HUES48 (cell line): ENCODE data around the gene RGMA.

Source experiments
- H3K27ac ChIP-seq: one replicate; pipeline ENCODE4 v1.7.0; 2013; ENCODE audit warnings: low read depth, low read length, inconsistent platforms
- H3K27me3 ChIP-seq: 2 replicates; pipeline ENCODE4 v1.6.1; 2013; ENCODE audit warnings: mild to moderate bottlenecking, low read length; ENCODE audit not compliant: control insufficient read depth, insufficient read depth
- H3K36me3 ChIP-seq: 2 replicates; pipeline ENCODE4 v1.6.1; 2013; ENCODE audit warnings: low read length; ENCODE audit not compliant: control insufficient read depth, insufficient read depth
- H3K4me1 ChIP-seq: 2 replicates; pipeline ENCODE4 v1.6.1; 2013; ENCODE audit warnings: mild to moderate bottlenecking, low read length; ENCODE audit not compliant: control insufficient read depth, insufficient read depth
- H3K4me3 ChIP-seq: 2 replicates; pipeline ENCODE4 v1.5.1; 2013; ENCODE audit warnings: mild to moderate bottlenecking, low read depth, low read length
- H3K9ac ChIP-seq: 2 replicates; pipeline ENCODE4 v1.6.1; 2013; ENCODE audit warnings: mild to moderate bottlenecking, low read depth, low read length, moderate library complexity
- H3K9me3 ChIP-seq: 2 replicates; pipeline ENCODE4 v1.6.1; 2013; ENCODE audit warnings: low read length; ENCODE audit not compliant: control insufficient read depth, insufficient read depth

Gene RGMA

GRCh38 chr15:93001881-93002280, 87.1 kb downstream of the RGMA start:
- Histone ChIP-seq H3K9me3 (no peaks in the 10 kb centered on the region), H3K27me3 (no peaks in the 10 kb centered on the region), H3K4me1 (no peaks in the 10 kb centered on the region), H3K27ac (no peak overlapping the region), H3K9ac (no peak overlapping the region), H3K4me3 (no peak overlapping the region), H3K36me3 (peaks cover 99% of the 10 kb centered on the region)

DNA sequence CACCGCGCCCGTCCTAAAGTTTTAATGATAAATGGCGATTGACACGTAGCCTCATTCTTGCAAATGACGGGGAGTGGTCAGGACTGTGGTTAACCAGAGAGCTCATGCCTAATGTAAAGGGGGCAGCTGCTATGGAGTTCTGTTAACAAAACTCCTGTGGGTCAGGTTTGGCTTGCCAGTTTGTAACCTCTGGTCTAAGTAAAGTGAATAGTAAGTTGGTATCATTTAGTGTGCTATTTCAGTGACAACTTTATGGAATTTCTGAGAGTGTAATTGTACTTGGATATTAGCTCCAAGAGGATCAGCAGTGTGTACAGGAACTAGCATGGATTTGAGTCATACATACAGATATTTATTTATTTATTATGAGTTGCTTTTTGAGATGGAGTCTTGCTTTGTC, 87.9 kb downstream of the RGMA start:
- Histone ChIP-seq H3K27ac (no peak overlapping the region), H3K9me3 (no peaks in the 10 kb centered on the region), H3K9ac (no peak overlapping the region), H3K4me1 (no peaks in the 10 kb centered on the region), H3K27me3 (no peaks in the 10 kb centered on the region), H3K36me3 (peaks cover 98% of the 10 kb centered on the region), H3K4me3 (no peak overlapping the region)

- H3K27me3 ChIP-seq = no peaks in the 10 kb centered on the region
- H3K9me3 ChIP-seq = no peaks in the 10 kb centered on the region
- no peak overlapping the region for H3K4me3 ChIP-seq
- H3K36me3 ChIP-seq = peaks cover 96% of the 10 kb centered on the region
- no peak overlapping the region for H3K9ac ChIP-seq
- no peak overlapping the region for H3K27ac ChIP-seq
- no peaks in the 10 kb centered on the region for H3K4me1 ChIP-seq
Observed at GRCh38 chr15:92997821-92998220, 91.2 kb downstream of the RGMA start.

DNA sequence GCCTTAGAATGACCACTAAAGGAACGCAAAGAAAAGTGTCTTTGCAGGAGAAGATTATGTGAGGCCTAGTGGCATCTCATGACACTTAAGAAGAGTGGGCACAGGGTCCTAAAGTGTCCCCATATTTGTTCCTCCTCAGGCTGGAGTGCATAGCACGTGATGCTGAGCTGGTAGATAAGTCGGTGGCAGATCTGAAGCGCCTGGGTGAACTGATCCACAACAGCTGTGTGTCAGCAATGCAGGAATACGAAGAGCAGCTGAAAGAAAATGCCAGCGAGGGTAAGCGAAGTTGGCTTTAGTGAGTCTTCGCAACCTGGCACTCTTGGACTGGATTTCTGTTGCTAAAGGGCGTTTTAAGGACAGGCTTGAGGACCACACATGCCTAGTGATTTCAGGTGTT, 96.3 kb downstream of the RGMA start:
- peaks cover 96% of the 10 kb centered on the region for H3K36me3 ChIP-seq
- H3K4me1 ChIP-seq = no peaks in the 10 kb centered on the region
- H3K9me3 ChIP-seq = no peaks in the 10 kb centered on the region
- no peak overlapping the region for H3K27ac ChIP-seq
- no peak overlapping the region for H3K9ac ChIP-seq
- no peaks in the 10 kb centered on the region for H3K27me3 ChIP-seq
- H3K4me3 ChIP-seq = no peak overlapping the region

DNA sequence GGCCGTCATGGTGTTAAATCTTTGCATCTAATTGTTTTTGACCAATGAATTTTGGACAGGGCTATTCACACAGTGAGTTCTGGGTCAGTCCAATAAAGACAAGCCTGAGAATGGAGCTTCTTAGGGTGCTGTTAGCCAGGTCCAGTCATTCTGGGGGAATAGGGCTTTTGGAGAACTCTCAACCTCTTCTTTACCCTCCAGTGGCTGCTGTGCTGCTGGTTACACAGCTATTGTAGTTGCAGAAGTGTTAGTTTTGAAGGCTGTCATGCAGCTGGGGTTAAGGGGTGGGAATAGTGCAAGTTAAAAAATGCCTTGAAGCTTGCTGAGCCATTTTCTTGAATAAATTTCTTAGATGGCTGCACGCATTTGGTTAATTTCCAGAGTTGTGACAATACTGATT, 99.0 kb downstream of the RGMA start:
- no peaks in the 10 kb centered on the region for H3K4me1 ChIP-seq
- peaks cover 98% of the 10 kb centered on the region for H3K36me3 ChIP-seq

GRCh38 chr15:92989470-92989869, 99.5 kb downstream of the RGMA start:
- Histone ChIP-seq H3K27me3 (no peaks in the 10 kb centered on the region), H3K4me1 (no peaks in the 10 kb centered on the region), H3K9ac (no peak overlapping the region), H3K4me3 (no peak overlapping the region), H3K27ac (no peak overlapping the region), H3K9me3 (no peaks in the 10 kb centered on the region), H3K36me3 (peaks cover 98% of the 10 kb centered on the region)

More for the DNA sequence above, 99.0 kb downstream of the RGMA start:
- H3K27me3 ChIP-seq = no peaks in the 10 kb centered on the region
- no peak overlapping the region for H3K4me3 ChIP-seq
- no peak overlapping the region for H3K9ac ChIP-seq
- H3K27ac ChIP-seq = no peak overlapping the region
- H3K9me3 ChIP-seq = no peaks in the 10 kb centered on the region
